Right cardiac atrium (tissue), 5 donors: ENCODE results near the gene STK35. TPM values are rescaled to one million over a fixed set of nuclear protein-coding genes. Genes with fewer than 3 reads are reported as not detected.

Experiments
- ATAC-seq, 2 donors: fragments of 200-7000 bp; cut with Tn5 transposase; one replicate each; pipeline versions ENCODE4 v1.8.0 to v1.9.1; 2020; ENCODE audit warnings: moderate library complexity in 2 of 2, mild to moderate bottlenecking in 1 of 2
- DNase-seq, 3 donors: peaks; one replicate each; pipeline ENCODE4 v3.0.0-alpha.2; 2020
- H3K27ac ChIP-seq: one replicate; pipeline ENCODE4 v1.5.1; 2013; ENCODE audit warnings: mild to moderate bottlenecking, low read length, control low read depth, moderate library complexity
- H3K27me3 ChIP-seq: one replicate; pipeline ENCODE4 v1.6.1; 2013; ENCODE audit not compliant: control insufficient read depth, insufficient read depth
- H3K4me1 ChIP-seq: one replicate; pipeline ENCODE4 v1.6.1; 2013; ENCODE audit warnings: low read length; ENCODE audit not compliant: control insufficient read depth, insufficient read depth
- H3K4me3 ChIP-seq: one replicate; pipeline ENCODE4 v1.5.1; 2013; ENCODE audit warnings: low read length, control low read depth
- H3K9me3 ChIP-seq: one replicate; pipeline ENCODE4 v1.6.1; 2013; ENCODE audit warnings: low read length; ENCODE audit not compliant: control insufficient read depth
- WGBS: extraction: QIAGEN DNeasy Blood & Tissue Kit; methylation state at CpG from one replicate; pipeline ENCODE4 v1.1.7; 2013; 5-methylcytosine and 5-hydroxymethylcytosine counted together
- intact Hi-C, 4 donors: fragments of 100-400 bp; cut with DNase I; formaldehyde crosslinking; loops; one replicate each; pipeline versions ENCODE4 v1.11.0 to v1.14.0; 2022 to 2023
- polyA plus RNA-seq: library from polyadenylated mRNA; stranded (reverse); fragments of 200-250 nt; gene quantifications from one replicate; pipeline ENCODE4 v1.2.3, GENCODE V29; 2013
- total RNA-seq, 4 donors: library from RNA; stranded (reverse); fragmentation: NEBNext Ultra II Directional; extraction: Animal tissue kit (Norgen Biotek cat#: 25700); gene quantifications; one replicate each; pipeline ENCODE4 v1.2.1, GENCODE V29; 2021
- donor health status: healthy with polysubstance abuse.
- donor health status: DM: no; HTN: yes; CAD: no.
- donor health status: DM: no; HTN: no; CAD: no.
- donor health status: DM: no; HTN: yes; CAD: no; lungs with severe emphysema.
- donor health status: DM: yes; HTN: yes; CAD: no.

The STK35 gene
- total and polyA plus RNA-seq, 5 donors, result 7.8 to 16.5 (median 11.0) TPM

DNA sequence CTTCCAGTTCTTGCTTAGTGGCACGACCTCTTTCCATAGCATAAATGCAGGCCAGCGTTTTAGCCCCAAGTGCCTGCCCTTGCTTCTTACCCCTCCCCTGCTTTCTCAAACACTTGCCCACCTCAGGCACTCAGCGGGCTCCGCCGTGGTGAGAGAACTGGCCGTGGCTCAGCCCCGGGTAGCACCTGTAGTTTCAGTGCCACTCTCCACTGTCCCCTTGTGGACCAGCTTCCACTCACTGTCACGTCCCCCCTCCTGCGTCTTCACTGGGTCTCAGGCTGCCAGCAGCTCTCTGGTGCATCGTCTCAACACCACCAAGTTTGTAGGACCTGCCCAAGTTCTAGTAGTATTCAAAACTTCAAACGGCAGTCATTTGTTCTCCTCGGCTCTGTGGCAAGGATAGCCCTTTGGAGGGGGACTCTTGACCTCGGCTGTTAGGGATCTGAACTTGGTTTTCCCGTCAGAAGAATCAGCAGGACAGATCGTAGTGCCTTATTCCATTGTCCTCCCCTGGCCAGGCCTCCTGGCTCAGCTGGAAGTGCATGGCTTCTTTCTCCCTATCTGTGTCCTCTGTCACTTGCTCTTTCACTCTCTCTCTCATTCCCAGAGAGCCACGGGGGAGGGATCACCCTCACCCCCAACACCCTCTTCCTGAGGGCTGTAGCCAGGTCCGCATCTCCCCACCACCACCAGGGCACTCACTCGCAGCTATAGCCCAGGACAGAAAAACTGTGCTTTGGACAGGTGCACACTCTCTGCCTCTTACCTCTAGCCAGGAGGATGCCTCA is 44.6 kb downstream of the STK35 start:
- Histone ChIP-seq H3K4me3 (no peak overlapping the region), H3K27ac (peak overlapping the region; percentile 39), H3K27me3 (no peaks in the 10 kb centered on the region), H3K4me1 (peaks cover 6% of the 10 kb centered on the region), H3K9me3 (no peaks in the 10 kb centered on the region)
- intact Hi-C loops, result no loop called here
- DNase-seq (no peak), ATAC-seq (peak; percentile 25 to 47)
- 74% methylated on average over 18 of the region's 18 CpGs for WGBS

- Histone ChIP-seq H3K27me3 (no peaks in the 10 kb centered on the region), H3K27ac (no peak overlapping the region), H3K9me3 (no peaks in the 10 kb centered on the region), H3K4me1 (peaks cover 3% of the 10 kb centered on the region), H3K4me3 (no peak overlapping the region)
- 92% methylated on average over 6 of the region's 6 CpGs for WGBS
- intact Hi-C loops, result no loop called here
- DNase-seq (no peak), ATAC-seq (no peak)
Observed at GRCh38 chr20:2149507-2149906, 47.9 kb downstream of the STK35 start.

DNA sequence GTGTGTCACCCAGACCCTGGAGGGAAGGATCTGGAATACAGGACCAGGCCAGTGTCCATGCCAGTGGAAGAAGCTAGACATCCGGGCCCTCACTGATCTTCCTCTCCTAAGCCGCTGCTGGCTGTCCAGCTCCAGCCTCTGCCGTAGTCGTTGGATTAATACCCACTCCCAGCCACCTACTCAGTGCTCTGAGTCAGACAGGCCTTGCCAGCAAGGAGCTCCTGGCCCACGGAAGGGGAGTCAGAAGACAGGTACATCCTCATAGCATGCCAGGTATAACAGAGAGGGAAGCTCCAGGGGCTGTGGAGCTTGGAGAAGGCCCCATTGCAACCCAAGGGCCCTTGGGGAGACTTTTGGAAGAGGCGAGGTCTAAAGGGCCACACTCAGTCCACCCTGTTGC is 49.0 kb downstream of the STK35 start:
- WGBS, result 93% methylated on average over 6 of the region's 6 CpGs
- Histone ChIP-seq H3K4me3 (no peak overlapping the region), H3K27ac (no peak overlapping the region), H3K9me3 (no peaks in the 10 kb centered on the region), H3K4me1 (peaks cover 3% of the 10 kb centered on the region), H3K27me3 (no peaks in the 10 kb centered on the region)
- DNase-seq, result no peak
- intact Hi-C loops, result loop anchor here in 1 of 4 donors (5.0 kb wide), 1 partner anchor 48 kb away; the partner anchor contains the start of gene STK35
- ATAC-seq, result no peak

DNA sequence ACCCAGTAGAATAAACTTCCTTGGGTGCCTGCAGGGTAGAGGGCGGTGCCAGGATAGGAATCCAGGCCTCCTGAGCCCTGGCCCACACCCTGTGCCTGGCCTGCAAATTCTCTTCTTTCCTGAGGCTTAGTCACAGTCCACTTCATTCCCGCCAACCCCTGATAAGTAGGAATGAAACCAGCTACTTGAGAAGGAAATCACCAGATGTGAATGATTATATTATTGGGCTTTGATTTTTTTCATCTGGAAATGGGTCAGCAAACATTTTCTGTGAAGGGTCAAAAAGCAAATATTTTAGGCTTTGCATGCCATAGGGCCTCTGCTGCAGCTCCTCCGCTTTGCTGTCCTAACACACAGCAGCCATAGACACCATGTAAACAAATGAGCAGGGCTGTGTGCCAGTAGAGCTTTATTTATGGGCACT is 50.2 kb downstream of the STK35 start:
- Histone ChIP-seq H3K9me3 (no peaks in the 10 kb centered on the region), H3K4me3 (no peak overlapping the region), H3K27ac (peak overlapping the region; percentile 80), H3K27me3 (no peaks in the 10 kb centered on the region), H3K4me1 (peaks cover 3% of the 10 kb centered on the region)
- WGBS, result 43% methylated on average over 3 of the region's 3 CpGs
- intact Hi-C loops, result loop anchor here in 1 of 4 donors (5.0 kb wide), 1 partner anchor 50 kb away; the partner anchor contains the start of gene STK35
- peak; percentile 65 to 88 for ATAC-seq
- peak in 2 of 3 donors; percentile 43 to 75 for DNase-seq

GRCh38 chr20:2152317-2152716 is 50.7 kb downstream of the STK35 start:
- DNase-seq, result no peak
- intact Hi-C loops, result loop anchor here in 1 of 4 donors (5.0 kb wide), 1 partner anchor 50 kb away; the partner anchor contains the start of gene STK35
- Histone ChIP-seq H3K27me3 (no peaks in the 10 kb centered on the region), H3K4me1 (peaks cover 3% of the 10 kb centered on the region), H3K4me3 (no peak overlapping the region), H3K27ac (peak overlapping the region; percentile 80), H3K9me3 (no peaks in the 10 kb centered on the region)
- ATAC-seq, result peak; percentile 15 to 23
- WGBS, result 62% methylated on average over 3 of the region's 3 CpGs

DNA sequence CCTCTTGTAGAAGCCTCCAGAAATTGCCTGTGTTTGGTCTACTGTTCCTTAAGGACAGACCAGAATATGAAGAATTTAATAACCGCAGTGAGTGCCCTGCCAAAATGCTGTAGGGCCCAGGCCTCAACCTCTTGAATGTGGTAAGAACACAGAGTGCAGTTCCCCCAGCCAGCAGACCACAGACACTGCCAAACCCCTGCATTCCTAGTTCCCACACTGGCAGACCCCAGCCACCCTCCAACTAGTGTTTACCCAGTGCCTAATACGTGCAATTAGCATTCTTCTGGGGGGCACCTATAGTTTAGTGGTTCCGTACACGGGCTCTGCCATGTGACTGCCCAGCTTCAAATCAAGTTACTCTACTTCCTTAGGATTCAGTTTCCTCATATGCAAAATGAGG is 51.7 kb downstream of the STK35 start:
- H3K9me3 ChIP-seq, result no peaks in the 10 kb centered on the region
- DNase-seq (no peak), ATAC-seq (no peak)
- H3K27ac ChIP-seq, result no peak overlapping the region
- H3K4me1 ChIP-seq, result peaks cover 3% of the 10 kb centered on the region
- no peak overlapping the region for H3K4me3 ChIP-seq
- 95% methylated on average over 4 of the region's 4 CpGs for WGBS
- no peaks in the 10 kb centered on the region for H3K27me3 ChIP-seq
- intact Hi-C loops, result loop anchor here in 1 of 4 donors (5.0 kb wide), 1 partner anchor 51 kb away; the partner anchor contains the start of gene STK35

GRCh38 chr20:2156224-2156623 is 54.6 kb downstream of the STK35 start:
- intact Hi-C loops, result no loop called here
- H3K27ac ChIP-seq, result no peak overlapping the region
- no peaks in the 10 kb centered on the region for H3K27me3 ChIP-seq
- WGBS, result 87% methylated on average over 4 of the region's 4 CpGs
- H3K9me3 ChIP-seq, result no peaks in the 10 kb centered on the region
- peaks cover 3% of the 10 kb centered on the region for H3K4me1 ChIP-seq
- DNase-seq (no peak), ATAC-seq (no peak)
- no peak overlapping the region for H3K4me3 ChIP-seq

GRCh38 chr20:2156666-2157624 is 55.3 kb downstream of the STK35 start:
- Histone ChIP-seq H3K27me3 (no peaks in the 10 kb centered on the region), H3K4me1 (peaks cover 3% of the 10 kb centered on the region), H3K4me3 (no peak overlapping the region), H3K9me3 (no peaks in the 10 kb centered on the region), H3K27ac (no peak overlapping the region)
- WGBS, result 92% methylated on average over 11 of the region's 11 CpGs
- no peak for ATAC-seq
- intact Hi-C loops, result no loop called here
- no peak for DNase-seq

- H3K27ac ChIP-seq, result no peak overlapping the region
- ATAC-seq (peak in 1 of 2 donors; percentile 18), DNase-seq (no peak)
- WGBS, result 69% methylated on average over 12 of the region's 12 CpGs
- H3K4me3 ChIP-seq, result no peak overlapping the region
- no peaks in the 10 kb centered on the region for H3K4me1 ChIP-seq
- no peaks in the 10 kb centered on the region for H3K9me3 ChIP-seq
- H3K27me3 ChIP-seq, result no peaks in the 10 kb centered on the region
- intact Hi-C loops, result loop anchor here in 2 of 4 donors (5.0 to 10.0 kb wide), 2 partner anchors 70 to 77 kb away; no protein-coding TSS in a partner anchor
Observed at GRCh38 chr20:2162125-2162822, 60.6 kb downstream of the STK35 start.

DNA sequence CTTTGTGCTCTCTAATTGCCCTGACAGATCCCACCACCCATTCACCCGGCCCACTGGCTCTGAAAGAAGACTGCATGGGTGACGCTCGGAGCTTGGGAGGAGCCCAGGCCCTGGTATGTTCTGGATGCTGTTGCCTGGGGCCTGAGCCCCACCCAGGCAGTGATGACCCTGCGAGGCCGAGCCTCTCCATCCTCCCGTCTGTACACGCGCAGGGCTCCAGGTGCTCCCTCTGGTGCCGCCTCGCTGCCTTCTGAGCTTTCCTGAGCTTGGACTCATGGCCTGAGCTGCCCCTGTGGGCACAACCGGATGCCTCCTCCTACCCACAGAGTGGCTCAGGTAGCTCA is 61.2 kb downstream of the STK35 start:
- intact Hi-C loops, result loop anchor here in 2 of 4 donors (5.0 to 10.0 kb wide), 2 partner anchors 70 to 78 kb away; no protein-coding TSS in a partner anchor
- Histone ChIP-seq H3K27me3 (no peaks in the 10 kb centered on the region), H3K4me3 (no peak overlapping the region), H3K4me1 (no peaks in the 10 kb centered on the region), H3K27ac (no peak overlapping the region), H3K9me3 (no peaks in the 10 kb centered on the region)
- ATAC-seq, result no peak
- DNase-seq, result no peak
- WGBS, result 87% methylated on average over 11 of the region's 11 CpGs
